HG03378 (cell line): ENCODE measurements around the gene ANKRD13A.

ENCODE experiments used
- ATAC-seq: cut with Tn5 transposase; IDR thresholded peaks from one replicate; pipeline ENCODE4 v1.9.1; 2021; ENCODE audit warnings: mild to moderate bottlenecking, moderate library complexity; ENCODE audit not compliant: unreplicated experiment

Gene ANKRD13A

GRCh38 chr12:109998904-109999648, at the start of gene ANKRD13A:
Gene ANKRD13A (plus strand): TSS chr12:109999430. CDS start chr12:109999689, 259 bp downstream.
- peak; percentile 44 for ATAC-seq

GRCh38 chr12:109950625-109951024, 48.6 kb upstream of the ANKRD13A start:
- ATAC-seq: no peak

- ATAC-seq: no peak
These were observed 48.1 kb upstream of the ANKRD13A start for GRCh38 chr12:109951136-109951535.

- ATAC-seq: no peak
These were observed 47.5 kb upstream of the ANKRD13A start for GRCh38 chr12:109951751-109952150.

- no peak for ATAC-seq
These were observed 46.9 kb upstream of the ANKRD13A start for GRCh38 chr12:109952160-109952858.

- ATAC-seq: no peak
These were observed 46.4 kb upstream of the ANKRD13A start for GRCh38 chr12:109952873-109953272.

GRCh38 chr12:109953656-109954055, 45.6 kb upstream of the ANKRD13A start:
- no peak for ATAC-seq

GRCh38 chr12:109958374-109958773, 40.9 kb upstream of the ANKRD13A start:
- no peak for ATAC-seq

GRCh38 chr12:109959411-109960093, 39.7 kb upstream of the ANKRD13A start:
- no peak for ATAC-seq

- no peak for ATAC-seq
These were observed 38.0 kb upstream of the ANKRD13A start for GRCh38 chr12:109961201-109961600.

- no peak for ATAC-seq
These were observed 37.6 kb upstream of the ANKRD13A start for GRCh38 chr12:109961612-109962011.

GRCh38 chr12:109962398-109962797, 36.8 kb upstream of the ANKRD13A start:
- no peak for ATAC-seq

- ATAC-seq: no peak
These were observed 35.9 kb upstream of the ANKRD13A start for GRCh38 chr12:109963330-109963729.

GRCh38 chr12:109963743-109964429, 35.3 kb upstream of the ANKRD13A start:
- no peak for ATAC-seq

GRCh38 chr12:109966546-109966945, 32.7 kb upstream of the ANKRD13A start:
- ATAC-seq: no peak

- no peak for ATAC-seq
These were observed 31.7 kb upstream of the ANKRD13A start for GRCh38 chr12:109967383-109968031.

GRCh38 chr12:109968032-109968420, 31.2 kb upstream of the ANKRD13A start:
- no peak for ATAC-seq

GRCh38 chr12:109968801-109969200, 30.4 kb upstream of the ANKRD13A start:
- ATAC-seq: no peak

- ATAC-seq: no peak
These were observed 26.4 kb upstream of the ANKRD13A start for GRCh38 chr12:109972821-109973220.

- no peak for ATAC-seq
These were observed 17.9 kb upstream of the ANKRD13A start for GRCh38 chr12:109981311-109981710.

GRCh38 chr12:109982210-109982609, 17.0 kb upstream of the ANKRD13A start:
- ATAC-seq: no peak
